Activated CD4-positive, CD25-positive, alpha-beta regulatory T cell (primary cell): ENCODE measurements around the gene SCD.
"Not testable (repeated sequence)": the region's sequence is repeated elsewhere in the genome, so short reads cannot be mapped to it uniquely, and the experiment has no call there.

Experiments used
- DNase-seq, 4 experiments: peaks; one replicate each; lab custom pipeline; 2025; lab: John Stamatoyannopoulos, UW

SCD gene

DNA sequence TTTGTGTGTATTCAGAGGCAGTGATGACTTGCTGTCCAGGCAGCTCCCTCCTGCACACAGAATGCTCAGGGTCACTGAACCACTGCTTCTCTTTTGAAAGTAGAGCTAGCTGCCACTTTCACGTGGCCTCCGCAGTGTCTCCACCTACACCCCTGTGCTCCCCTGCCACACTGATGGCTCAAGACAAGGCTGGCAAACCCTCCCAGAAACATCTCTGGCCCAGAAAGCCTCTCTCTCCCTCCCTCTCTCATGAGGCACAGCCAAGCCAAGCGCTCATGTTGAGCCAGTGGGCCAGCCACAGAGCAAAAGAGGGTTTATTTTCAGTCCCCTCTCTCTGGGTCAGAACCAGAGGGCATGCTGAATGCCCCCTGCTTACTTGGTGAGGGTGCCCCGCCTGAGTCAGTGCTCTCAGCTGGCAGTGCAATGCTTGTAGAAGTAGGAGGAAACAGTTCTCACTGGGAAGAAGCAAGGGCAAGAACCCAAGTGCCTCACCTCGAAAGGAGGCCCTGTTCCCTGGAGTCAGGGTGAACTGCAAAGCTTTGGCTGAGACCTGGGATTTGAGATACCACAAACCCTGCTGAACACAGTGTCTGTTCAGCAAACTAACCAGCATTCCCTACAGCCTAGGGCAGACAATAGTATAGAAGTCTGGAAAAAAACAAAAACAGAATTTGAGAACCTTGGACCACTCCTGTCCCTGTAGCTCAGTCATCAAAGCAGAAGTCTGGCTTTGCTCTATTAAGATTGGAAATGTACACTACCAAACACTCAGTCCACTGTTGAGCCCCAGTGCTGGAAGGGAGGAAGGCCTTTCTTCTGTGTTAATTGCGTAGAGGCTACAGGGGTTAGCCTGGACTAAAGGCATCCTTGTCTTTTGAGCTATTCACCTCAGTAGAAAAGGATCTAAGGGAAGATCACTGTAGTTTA is 15.8 kb downstream of the SCD start:
- DNase-seq: no peak

DNA sequence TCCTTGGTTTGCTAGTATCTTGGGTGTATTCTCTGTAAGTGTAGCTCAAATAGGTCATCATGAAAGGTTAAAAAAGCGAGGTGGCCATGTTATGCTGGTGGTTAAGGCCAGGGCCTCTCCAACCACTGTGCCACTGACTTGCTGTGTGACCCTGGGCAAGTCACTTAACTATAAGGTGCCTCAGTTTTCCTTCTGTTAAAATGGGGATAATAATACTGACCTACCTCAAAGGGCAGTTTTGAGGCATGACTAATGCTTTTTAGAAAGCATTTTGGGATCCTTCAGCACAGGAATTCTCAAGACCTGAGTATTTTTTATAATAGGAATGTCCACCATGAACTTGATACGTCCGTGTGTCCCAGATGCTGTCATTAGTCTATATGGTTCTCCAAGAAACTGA is 17.1 kb downstream of the SCD start:
- no peak for DNase-seq

DNA sequence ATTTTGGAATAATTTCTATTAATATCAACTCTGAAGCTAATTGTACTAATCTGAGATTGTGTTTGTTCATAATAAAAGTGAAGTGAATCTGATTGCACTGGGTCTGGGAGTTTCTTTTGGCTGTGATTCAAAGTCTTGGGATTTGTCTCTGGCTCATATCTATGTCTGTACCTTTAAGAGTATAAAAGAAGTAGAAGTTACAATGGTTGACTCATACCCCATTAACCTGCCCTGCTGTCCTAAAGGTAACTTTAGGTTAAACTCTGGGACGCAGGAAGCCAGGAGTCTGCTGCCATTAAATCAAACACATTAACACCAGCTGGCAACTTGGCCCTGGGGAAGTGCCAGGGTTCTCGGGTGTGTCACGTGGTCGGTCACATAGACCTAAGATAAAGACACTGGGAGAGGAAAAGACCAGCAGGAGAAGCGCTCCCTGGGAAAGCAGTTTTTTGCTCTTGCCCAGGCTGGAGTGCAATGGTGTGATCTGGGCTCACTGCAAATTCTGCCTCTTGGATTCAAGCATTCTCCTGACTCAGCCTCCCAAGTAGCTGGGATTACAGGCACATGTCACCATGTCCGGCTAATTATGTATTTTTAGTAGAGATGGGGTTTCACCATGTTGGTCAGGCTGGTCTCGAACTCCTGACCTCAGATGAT is 17.8 kb downstream of the SCD start:
- DNase-seq: no peak

DNA sequence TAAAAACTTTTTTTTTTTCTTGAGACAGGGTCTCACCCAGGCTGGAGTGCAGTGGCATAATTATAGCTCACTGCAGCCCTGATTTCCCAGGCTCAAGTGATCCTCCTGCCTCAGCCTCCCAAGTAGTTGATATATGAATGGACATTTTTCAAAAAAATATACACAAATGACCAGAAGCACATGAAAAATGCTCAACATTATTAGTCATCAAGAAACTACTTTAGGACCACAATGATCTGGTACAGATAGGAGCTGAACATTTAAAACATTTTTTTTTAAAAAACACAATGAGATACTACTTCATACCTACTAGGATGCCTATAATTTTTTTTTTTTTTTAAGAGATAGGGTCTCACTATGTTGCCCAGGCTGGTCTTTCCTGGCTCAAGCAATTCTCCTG is 21.7 kb downstream of the SCD start:
- DNase-seq: no peak

DNA sequence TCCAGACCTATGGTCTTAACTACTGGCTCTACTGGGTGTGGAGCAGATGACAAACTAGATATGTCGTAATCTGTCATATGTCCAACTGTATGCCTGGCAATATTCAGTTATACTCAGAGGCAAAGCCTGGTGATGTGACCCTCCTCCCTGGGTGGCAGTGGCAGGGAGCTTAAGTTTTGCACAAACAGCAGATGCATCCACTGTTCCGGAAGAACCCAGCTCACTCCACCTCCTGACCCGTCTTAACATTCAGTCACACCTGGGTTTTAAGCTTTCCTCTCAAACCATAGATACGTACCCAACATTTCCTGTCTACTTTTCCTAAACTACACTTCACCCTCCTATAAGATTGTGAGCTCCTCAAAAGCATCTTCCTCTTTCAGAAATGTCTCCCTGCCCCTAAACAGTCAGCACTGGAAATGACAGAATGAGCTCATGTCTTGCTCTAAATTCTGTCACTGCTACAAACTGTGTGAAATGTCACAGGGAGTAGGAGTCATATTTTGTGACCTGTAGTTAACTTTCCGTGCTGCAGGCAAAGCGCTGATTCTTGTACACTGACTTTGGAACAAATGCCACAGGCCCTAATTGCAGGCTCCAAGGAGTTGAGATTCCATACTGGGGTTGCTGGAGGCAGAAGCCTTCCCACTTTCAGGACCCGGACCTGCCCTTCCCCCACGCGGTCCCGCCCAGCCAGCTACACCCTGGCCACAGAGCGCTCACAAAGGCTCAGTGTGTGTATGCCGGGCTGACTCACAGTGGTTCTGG is 23.9 kb downstream of the SCD start:
- DNase-seq: peak in 2 of 4 experiments; percentile 5 to 13

DNA sequence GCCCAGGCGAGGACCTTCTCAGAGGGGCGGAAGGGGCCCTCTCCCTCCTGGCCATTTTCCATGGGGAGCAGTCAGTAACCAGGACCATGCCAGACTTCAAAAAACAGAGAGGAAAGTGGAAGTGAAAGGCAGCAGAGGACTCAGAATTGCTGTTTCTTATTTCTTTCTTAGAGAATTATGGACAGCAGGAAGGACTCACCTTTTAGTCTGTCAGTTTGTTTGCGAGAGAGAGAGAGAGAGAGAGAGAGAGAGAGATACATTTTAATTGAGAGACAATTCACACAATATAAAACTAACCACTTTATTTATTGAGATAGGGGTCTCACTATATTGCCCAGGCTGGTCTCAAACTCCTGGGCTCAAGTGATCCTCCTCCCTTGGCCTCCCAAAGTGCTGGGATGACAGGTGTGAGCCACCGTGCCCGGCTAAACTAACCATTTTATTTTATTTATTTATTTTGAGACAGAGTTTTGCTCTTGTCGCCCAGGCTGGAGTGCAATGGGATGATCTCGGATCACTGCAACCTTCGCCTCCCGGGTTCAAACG is 24.5 kb downstream of the SCD start:
- no peak for DNase-seq

DNA sequence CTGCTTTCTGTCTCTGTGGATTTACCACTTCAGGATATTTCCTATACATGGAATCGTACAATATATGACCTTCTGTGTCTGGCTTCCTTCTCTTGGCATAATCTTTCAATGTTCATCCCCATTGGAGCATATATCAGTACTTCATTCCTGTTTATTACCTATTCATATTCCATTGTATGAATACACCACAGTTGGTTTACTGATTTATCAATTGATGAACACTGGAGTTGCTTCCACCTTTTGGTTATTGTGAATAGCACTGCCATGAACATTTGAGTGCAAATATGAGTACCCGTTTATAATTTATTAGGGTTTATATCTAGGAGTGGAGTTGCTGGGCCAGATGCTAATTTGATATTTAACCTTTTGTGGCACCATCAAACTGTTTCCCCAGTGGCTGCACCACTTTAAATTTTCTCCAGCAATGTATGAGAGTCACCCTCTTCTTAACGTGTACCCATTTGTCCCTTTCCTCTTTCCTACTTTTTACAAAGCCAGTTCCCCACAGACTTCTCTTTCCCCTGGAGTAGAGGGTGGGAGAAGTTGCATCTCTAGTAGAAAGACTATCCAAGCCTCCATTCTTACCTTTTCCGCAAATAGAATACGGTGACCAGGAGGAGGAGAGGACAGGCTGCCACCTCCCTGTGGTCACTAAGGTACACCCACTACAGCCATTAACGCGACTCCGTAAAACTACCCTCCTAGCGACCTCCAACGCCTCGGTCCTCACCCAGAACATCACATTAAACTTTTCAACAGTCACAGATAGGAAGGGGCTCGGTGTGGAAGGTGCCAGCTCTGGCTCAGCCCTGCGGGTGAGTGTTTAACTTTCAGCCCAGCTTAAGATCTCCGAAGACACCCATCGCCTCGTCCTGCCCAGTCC is 25.6 kb downstream of the SCD start:
- no peak for DNase-seq

DNA sequence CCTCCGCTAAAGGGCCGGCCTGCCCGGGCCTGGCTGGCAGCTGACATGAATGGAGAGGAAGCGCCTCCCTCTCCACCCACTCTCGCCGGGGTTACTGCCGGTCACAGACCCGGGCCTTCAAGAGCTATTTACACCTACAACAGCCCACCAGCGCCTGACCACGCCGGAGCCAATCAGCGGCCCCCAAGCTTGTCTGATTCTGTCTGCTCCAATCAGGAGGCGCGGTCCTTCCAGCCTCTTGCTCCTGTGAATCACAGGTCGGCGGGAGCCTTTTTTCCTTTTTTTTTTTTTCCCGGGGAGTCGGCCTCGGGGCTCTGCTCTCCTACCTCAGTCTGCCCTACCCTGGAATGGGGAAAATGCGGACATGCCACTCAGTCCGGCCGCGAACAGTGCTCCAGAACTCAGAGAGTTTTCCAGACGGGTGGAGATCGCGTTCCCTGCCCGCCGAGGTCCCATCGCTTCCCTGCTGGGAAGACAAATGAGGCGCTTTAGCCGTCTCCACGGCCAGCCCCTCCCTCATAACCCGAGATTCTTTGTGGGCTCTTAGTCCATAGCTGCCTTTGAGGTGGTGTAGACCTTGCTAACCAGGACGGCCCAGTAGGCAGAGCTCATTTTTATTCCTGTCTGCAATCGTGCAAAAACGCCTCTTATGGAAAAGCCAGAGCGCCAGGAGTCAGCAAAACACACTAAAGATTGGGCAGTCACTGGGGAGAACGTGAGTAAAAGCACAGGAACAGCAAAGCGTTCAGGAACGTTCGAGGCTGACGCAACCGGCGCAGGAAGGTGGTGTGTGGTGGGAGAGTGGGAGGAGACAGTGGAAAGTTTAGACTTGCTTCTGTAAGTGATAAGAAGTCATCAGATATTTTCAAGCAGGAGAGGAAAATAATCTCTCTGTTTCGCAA is 26.5 kb downstream of the SCD start:
- DNase-seq: peak; percentile 27 to 57 (median 48)

DNA sequence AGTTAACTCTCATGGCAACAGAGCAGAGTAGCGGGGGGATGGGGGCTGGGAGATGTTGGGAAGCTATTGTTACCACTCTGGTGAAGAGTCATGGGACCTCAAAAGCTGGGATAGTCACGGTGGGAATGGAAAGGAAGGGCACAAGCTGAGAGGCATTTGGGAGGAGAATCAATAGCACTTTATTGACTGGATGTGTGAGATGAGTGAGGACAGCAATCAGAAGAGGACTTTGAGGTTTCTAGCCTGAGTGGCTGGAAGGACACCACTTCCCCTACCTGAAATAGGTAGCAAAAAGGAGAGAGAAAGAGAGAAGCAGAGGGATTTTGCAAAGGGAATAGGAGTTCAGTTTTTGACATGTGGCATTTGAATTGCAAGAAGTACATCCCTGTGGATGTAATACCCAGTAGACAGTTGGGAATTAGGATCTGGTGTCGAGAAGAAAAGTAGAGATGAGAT is 27.2 kb downstream of the SCD start:
- no peak for DNase-seq

DNA sequence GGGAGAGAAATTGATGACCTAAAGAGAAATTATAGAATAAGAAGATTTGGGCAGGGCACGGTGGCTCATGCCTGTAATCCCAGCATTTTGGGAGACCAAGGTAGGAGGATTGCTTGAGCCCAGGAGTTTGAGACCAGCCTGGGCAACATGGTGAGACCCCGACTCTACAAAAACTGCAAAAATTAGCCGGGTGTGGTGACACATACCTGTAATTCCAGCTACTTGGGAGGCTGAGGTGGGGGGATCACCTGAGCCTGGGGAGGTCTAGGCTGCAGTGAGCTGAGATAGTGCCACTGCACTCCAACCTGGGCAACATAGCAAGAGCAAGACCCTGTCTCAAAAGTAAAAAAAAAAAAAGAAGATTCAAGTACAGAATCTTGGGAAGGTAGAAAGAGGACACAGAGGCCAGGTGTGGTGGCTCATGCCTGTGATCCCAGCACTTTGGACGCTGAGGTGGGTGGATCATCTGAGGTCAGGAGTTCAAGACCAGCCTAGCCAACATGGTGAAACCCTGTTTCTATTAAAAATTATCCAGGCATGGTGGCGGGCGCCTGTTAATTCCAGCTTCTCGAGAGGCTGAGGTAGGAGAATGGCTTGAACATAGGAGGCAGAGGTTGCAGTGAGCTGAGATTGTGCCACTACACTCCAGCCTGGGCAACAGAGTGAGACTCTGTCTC is 27.8 kb downstream of the SCD start:
- not testable (repeated sequence) for DNase-seq

DNA sequence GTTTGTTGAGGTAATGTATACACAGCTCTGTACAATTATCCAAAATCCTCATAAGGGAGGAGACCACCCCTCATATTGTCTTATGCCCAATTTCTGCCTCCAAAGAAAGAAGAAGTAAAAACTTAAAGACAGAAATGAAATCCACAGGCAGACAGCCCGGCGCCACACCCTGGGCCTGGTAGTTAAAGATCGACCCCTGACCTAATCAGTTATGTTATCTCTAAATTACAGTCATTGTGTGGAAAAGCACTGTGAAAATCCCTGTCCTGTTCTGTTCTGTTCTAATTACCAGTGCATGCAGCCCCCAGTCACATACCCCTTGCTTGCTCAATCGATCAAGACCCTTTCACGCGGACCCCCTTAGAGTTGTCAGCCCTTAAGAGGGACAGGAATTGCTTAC is 29.6 kb downstream of the SCD start:
- not testable (repeated sequence) for DNase-seq

DNA sequence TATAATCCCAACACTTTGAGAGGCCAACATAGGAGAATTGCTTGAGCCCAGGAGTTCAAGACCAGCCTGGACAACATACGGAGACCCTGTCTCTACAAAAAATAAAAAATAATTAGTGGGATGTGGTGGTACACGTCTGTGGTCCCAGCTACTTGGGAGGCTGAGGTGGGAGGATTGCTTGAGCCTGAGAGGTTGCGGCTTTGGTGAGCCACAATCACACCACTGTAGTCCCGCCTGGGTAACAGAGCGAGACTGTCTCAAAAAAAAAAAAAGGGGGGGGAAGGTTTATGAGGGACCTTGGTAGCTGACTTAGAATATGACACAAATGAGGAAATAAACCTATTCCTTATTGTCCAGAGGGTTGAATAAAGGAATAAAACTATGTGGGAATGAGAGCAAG is 30.8 kb downstream of the SCD start:
- no peak for DNase-seq

DNA sequence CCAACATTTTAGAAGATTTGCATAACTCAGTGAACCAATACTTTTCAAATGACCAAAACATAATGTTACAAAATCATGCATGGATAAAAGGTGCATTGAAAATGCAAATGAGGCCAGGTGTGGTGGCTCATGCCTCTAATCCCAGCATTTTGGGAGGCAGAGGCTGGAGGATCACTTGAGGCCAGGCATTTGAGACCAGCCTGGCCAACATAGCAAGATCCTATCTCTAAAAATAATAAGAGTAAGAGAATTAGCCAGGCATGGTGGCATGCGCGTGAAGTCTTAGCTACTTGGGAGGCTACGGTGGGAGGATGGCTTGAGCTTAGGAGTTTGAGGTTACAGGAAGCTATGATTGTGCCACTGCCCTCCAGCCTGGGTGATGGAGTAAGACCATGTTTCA is 33.4 kb downstream of the SCD start:
- DNase-seq: no peak

DNA sequence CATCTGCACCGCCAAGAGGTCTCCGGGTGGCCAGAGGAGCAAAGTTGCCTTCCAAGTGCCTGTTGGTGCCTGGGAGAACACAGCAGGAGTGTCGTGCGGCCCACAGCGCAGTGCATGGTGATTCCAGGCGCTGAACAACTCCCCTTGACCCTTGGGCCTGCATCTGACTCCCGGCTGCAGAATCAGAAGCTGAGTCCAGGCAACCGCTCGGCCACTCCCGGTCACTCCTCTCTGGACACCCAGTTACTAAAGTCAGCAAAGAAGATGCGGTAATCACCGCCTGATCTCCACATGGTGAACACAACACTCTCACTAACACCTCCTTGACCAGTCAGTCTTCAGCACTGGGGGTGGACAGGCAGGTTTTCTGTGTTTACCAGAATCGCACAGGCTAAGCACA is 35.5 kb downstream of the SCD start:
- no peak for DNase-seq

DNA sequence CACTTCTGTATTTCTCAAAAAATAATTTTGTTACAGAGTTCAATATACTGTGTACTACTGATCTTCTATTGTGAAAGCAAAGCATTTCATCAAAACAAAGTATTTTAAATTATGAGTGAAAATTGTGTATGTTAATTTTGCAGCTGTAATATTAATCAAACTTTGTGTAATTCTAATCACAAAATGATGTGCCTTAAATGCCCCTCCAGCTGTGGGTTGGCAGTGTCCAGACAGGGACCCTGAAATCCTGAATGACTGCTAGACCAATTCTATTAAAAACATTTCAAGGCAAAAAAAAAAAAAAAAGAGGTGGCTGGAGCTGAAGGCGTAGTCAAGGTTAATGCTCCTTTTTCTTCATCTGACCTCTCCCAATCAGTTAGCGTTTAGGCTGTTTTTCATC is 36.2 kb downstream of the SCD start:
- no peak for DNase-seq

DNA sequence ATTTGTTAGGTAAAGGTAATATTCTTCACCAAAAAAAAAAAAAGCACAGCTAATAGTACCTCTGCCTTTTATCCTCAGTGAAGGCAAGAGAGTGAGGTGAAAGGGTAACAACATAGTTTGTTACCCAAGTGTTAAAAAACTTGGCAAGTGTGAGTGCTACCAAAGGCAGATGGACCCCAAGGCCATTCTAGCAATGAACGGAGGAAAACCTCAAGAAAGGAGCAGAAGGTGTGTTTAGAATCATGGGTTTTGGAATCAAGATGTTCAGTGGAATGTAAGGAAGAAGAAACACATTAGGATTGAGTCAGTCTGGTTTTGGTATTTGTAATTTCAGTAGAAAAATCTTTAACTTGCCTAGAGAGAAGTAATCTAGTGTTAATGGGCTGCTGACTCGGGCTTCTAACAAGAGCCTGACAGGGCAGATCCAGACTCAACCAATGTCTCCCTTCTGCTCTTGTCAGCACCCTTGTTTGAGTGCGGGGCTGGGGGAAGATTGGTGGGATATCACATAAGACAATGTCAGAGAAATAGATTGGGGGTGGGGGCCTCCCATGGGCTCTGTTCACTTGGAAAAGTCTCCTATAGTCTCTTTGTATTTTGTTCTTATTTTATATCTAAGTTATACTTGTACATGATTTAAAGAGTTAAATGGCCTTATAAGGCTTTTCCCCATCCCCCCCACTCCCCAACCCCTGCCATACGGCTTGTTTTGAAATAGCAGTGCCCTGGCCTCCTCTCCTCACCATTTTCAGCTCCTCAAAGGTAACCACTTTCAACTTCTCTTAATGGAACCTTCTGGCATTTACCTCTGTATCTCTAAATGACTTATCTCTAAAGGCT is 44.4 kb downstream of the SCD start:
- no peak for DNase-seq

DNA sequence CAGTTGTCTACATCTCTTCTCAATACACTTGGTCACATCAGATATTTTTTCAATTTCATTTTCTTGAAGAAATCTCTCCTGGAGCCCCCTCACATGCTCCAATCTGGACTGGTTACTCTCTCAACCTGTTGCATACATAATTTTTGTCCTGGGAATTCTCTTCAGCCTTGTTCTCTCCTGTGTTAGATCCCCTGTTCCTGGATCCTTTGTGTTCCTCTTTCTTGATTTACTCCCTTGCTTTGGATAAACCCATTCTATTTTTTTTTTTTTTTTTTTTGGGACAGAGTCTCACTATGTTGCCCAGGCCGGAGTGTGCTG is 45.6 kb downstream of the SCD start:
- no peak for DNase-seq

DNA sequence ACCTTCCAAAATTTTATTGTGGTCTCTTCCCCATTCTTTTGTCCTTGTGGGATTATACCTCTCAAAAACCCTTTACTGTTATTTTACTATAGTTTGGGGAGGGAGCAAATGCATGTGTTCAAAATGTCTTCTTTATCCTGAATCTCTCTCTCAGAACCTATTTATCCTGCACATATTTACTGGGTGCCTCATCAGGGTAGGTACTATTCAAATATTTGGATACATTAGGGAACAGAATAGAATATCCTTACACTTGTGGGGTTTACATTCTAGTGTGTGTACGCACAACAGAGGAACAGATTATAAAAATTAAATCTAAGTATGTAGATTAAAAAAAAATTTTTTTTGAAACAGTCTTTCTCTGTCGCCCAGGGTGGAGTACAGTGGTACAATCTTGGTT is 48.6 kb downstream of the SCD start:
- no peak for DNase-seq

DNA sequence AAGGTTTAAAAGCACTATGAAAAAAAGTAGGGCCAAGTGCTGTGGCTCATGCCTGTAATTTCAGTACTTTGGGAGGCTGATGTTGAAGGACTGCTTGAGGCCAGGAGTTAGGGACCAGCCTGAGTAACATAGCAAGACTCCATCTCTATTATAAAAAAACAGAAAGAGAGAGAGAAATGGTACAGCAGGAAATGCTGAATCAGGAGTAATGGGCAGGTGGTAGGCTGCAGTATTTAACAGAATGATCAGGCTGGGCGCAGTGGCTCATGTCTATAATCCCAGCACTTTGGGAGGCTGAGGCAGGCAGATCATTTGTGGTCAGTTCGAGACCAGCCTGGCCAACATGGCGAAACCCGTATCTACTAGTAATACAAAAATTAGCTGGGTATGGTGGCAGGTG is 49.6 kb downstream of the SCD start:
- no peak for DNase-seq
